SU-DHL-6 (cell line): ENCODE data around the gene HSPA12A.

ENCODE experiments used
- H2AFZ ChIP-seq: fragments of 200-600 bp; sonication (generic); 2 replicates; pipeline ENCODE4 v1.6.1; 2014; ENCODE audit warnings: low read depth, mild to moderate bottlenecking, moderate library complexity, mixed read lengths, antibody characterized with exemption, low read length; ENCODE audit not compliant: severe bottlenecking
- H3F3A ChIP-seq: fragments of 200-600 bp; shearing (Covaris generic); 2 replicates; pipeline ENCODE4 v1.6.0; 2016; ENCODE audit warnings: antibody characterized with exemption, mild to moderate bottlenecking; ENCODE audit not compliant: insufficient read depth
- H3K27ac ChIP-seq: fragments of 200-600 bp; sonication (generic); 2 replicates; pipeline ENCODE4 v1.5.1; 2016; ENCODE audit warnings: low read depth, mild to moderate bottlenecking, low read length, moderate library complexity, mixed read lengths
- H3K27me3 ChIP-seq: fragments of 200-600 bp; sonication (generic), shearing (Covaris generic); 2 replicates; pipeline ENCODE4 v1.6.0; 2014; ENCODE audit warnings: mild to moderate bottlenecking, low read length
- H3K36me3 ChIP-seq: fragments of 200-600 bp; sonication (generic); 2 replicates; pipeline ENCODE4 v1.6.1; 2014; ENCODE audit warnings: mild to moderate bottlenecking, low read length, mixed read lengths
- H3K4me2 ChIP-seq: fragments of 300-600, 200-600 bp; shearing (Covaris generic), sonication (generic); 2 replicates; pipeline ENCODE4 v1.6.0; 2014; ENCODE audit warnings: low read length, low read depth, mild to moderate bottlenecking; ENCODE audit not compliant: poor library complexity, severe bottlenecking
- H3K4me3 ChIP-seq: fragments of 200-600 bp; sonication (generic); 2 replicates; pipeline ENCODE4 v1.5.1; 2014; ENCODE audit warnings: antibody characterized with exemption, low read length, mild to moderate bottlenecking, mixed read lengths; ENCODE audit not compliant: insufficient read depth, poor library complexity, severe bottlenecking
- H3K79me2 ChIP-seq: fragments of 200-600 bp; sonication (generic); 2 replicates; pipeline ENCODE4 v1.6.1; 2014; ENCODE audit warnings: mild to moderate bottlenecking, low read length, moderate library complexity; ENCODE audit not compliant: insufficient read depth
- H3K9ac ChIP-seq: fragments of 200-600 bp; sonication (generic); 2 replicates; pipeline ENCODE4 v1.7.0; 2014; ENCODE audit warnings: mild to moderate bottlenecking, low read length
- H3K9me2 ChIP-seq: fragments of 200-600 bp; sonication (generic); replicated peaks from 2 replicates; pipeline ENCODE4 v1.6.1; 2014; ENCODE audit warnings: low read length; ENCODE audit not compliant: insufficient read depth
- H3K9me3 ChIP-seq: fragments of 200-600 bp; sonication (generic); 2 replicates; pipeline ENCODE4 v1.6.1; 2014; ENCODE audit warnings: low read length, mixed read lengths; ENCODE audit not compliant: insufficient read depth
- H4K20me1 ChIP-seq: fragments of 200-600 bp; sonication (generic); 2 replicates; pipeline ENCODE4 v1.6.1; 2014; ENCODE audit warnings: low read depth, mild to moderate bottlenecking, antibody characterized with exemption, low read length, moderate library complexity, mixed read lengths
- CTCF ChIP-seq: fragments of 200-600 bp; sonication (generic); IDR thresholded peaks from one replicate; pipeline ENCODE4 v1.5.1; 2017; ENCODE audit warnings: antibody characterized with exemption, mild to moderate bottlenecking, low read length, moderate library complexity; ENCODE audit not compliant: insufficient read depth, poor library complexity, severe bottlenecking
- EZH2phosphoT487 ChIP-seq: fragments of 200-600 bp; sonication (generic), shearing (Covaris generic); conservative IDR thresholded peaks from 2 replicates; pipeline ENCODE4 v1.6.1; 2018; ENCODE audit warnings: mild to moderate bottlenecking, antibody characterized with exemption, low read length, moderate library complexity, mixed read lengths

Gene HSPA12A

GRCh38 chr10:116769368-116769767 is 27.0 kb upstream of the HSPA12A start:
- no peaks in the 10 kb centered on the region for H3K9me3 ChIP-seq
- no peaks in the 10 kb centered on the region for H3K36me3 ChIP-seq
- H3K4me2 ChIP-seq, result no peak overlapping the region
- no peaks in the 10 kb centered on the region for H3K9me2 ChIP-seq
- no peak overlapping the region for H2AFZ ChIP-seq
- H3F3A ChIP-seq, result no peaks in the 10 kb centered on the region
- H3K9ac ChIP-seq, result no peak overlapping the region
- H4K20me1 ChIP-seq, result no peaks in the 10 kb centered on the region
- H3K4me3 ChIP-seq, result no peak overlapping the region
- TF ChIP-seq EZH2phosphoT487 (no peak), CTCF (no peak)
- no peaks in the 10 kb centered on the region for H3K79me2 ChIP-seq
- H3K27ac ChIP-seq, result no peak overlapping the region
- no peaks in the 10 kb centered on the region for H3K27me3 ChIP-seq

GRCh38 chr10:116768786-116769185 is 26.4 kb upstream of the HSPA12A start:
- no peaks in the 10 kb centered on the region for H3F3A ChIP-seq
- H2AFZ ChIP-seq, result no peak overlapping the region
- no peak for TF ChIP-seq EZH2phosphoT487
- no peak for TF ChIP-seq CTCF
- no peaks in the 10 kb centered on the region for H3K79me2 ChIP-seq
- no peak overlapping the region for H3K4me3 ChIP-seq
- no peaks in the 10 kb centered on the region for H4K20me1 ChIP-seq
- no peaks in the 10 kb centered on the region for H3K9me2 ChIP-seq
- no peaks in the 10 kb centered on the region for H3K9me3 ChIP-seq
- no peak overlapping the region for H3K27ac ChIP-seq
- no peak overlapping the region for H3K9ac ChIP-seq
- no peak overlapping the region for H3K4me2 ChIP-seq
- no peaks in the 10 kb centered on the region for H3K27me3 ChIP-seq
- no peaks in the 10 kb centered on the region for H3K36me3 ChIP-seq

GRCh38 chr10:116766837-116767634 is 24.7 kb upstream of the HSPA12A start:
- TF ChIP-seq EZH2phosphoT487 (no peak), CTCF (no peak)
- H3F3A ChIP-seq, result no peaks in the 10 kb centered on the region
- H3K9me2 ChIP-seq, result no peaks in the 10 kb centered on the region
- no peaks in the 10 kb centered on the region for H3K36me3 ChIP-seq
- H2AFZ ChIP-seq, result no peak overlapping the region
- H3K27me3 ChIP-seq, result no peaks in the 10 kb centered on the region
- H3K79me2 ChIP-seq, result no peaks in the 10 kb centered on the region
- H4K20me1 ChIP-seq, result no peaks in the 10 kb centered on the region
- H3K27ac ChIP-seq, result no peak overlapping the region
- H3K4me3 ChIP-seq, result no peak overlapping the region
- no peaks in the 10 kb centered on the region for H3K9me3 ChIP-seq
- no peak overlapping the region for H3K9ac ChIP-seq
- H3K4me2 ChIP-seq, result no peak overlapping the region
